HG03196 (cell line): ENCODE data around the gene CHCHD3.

Experiments
- ATAC-seq: cut with Tn5 transposase; IDR thresholded peaks from one replicate; pipeline ENCODE4 v1.9.1; 2021; ENCODE audit not compliant: unreplicated experiment

The CHCHD3 gene

DNA sequence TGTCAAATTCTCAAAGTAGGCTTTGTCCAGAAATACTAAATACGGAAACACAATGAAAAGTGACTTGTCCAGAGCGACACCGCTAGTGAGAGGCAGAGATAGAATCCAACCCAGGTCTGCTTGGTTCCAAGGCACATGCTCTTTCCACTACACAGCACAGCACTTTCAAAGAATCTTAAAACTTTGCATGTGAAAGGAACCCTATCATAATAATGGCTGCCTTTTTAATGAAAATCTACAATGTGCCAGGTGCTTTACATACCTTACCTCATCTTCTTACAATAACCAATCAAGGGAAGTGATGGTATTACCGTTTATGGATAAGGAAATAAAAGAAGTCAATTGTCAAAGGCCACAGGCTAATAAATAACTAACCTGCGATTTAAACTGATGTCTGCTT lies 2.6 kb downstream of the CHCHD3 start:
- ATAC-seq, result no peak

DNA sequence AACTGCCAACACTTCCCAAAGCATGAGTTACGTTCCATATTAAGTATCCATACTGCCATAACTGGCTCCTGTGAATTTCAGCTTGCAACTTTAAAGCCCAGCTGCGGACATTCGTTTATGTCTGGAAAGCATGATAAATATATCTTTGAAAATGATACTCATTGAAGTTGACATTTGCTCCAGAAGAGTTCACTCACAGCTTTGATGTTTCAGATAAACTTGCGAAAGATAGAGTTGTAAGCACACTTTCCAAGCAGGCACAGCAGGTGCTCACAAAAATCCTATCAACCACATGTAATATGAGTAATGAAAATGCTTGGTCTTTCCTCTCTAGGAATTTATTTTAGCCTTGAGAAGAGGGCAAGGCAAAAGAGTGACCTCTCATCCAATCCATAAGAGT lies 4.5 kb downstream of the CHCHD3 start:
- no peak for ATAC-seq

DNA sequence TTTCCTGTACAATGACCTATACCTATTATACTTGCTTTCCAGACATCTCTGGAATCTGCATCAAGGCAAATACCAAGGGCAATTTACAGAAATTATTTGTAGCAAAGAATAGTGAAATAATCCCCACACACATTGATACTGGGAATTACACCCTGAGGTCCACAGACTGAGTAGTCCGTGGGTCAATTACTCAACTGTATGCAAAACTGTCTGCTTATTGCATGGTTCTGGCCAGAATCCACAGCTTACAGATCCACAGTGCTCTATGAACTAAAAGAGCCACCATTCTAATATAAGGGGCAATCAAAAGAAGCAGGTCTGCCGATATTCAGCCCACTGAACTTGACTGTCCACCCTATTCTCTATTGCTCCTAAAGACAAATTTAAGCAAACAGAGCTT lies 5.7 kb downstream of the CHCHD3 start:
- ATAC-seq, result no peak

DNA sequence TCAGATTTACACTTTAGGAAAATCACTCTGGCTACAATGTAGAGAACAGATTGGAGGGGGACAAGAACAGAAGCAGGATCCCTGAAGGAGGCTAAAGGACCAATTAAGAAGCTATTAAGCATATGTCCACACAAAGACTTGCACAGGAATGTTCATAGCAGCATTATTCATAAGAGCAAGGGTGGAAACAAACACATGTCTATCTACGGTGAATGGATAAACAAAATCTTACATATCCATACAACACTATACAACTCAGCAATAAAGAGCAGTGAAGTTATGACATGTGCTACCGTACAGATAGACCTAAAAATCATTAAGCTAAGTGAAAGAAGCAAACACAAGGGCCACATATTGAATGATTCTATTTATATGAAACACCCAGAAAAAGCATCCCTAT lies 10.4 kb downstream of the CHCHD3 start:
- ATAC-seq, result no peak

DNA sequence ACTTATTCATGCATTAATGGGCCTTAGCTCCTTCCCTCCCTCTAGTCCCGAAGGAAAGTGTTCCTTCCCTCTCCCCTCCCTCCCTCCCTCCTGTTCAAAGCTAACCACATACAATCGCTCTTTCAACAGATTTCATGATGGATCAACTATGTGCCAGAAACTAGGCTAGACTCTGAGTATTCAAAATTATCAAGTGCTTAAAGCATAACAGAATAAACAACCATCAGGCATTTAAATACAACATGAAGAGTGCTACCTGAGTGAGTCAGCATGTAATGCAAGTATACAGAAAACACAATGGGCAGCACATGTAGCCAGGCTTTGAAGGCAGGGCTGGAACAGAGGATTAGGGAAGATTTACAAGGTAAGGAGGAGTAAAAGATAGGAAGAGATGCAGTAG lies 11.3 kb downstream of the CHCHD3 start:
- no peak for ATAC-seq

DNA sequence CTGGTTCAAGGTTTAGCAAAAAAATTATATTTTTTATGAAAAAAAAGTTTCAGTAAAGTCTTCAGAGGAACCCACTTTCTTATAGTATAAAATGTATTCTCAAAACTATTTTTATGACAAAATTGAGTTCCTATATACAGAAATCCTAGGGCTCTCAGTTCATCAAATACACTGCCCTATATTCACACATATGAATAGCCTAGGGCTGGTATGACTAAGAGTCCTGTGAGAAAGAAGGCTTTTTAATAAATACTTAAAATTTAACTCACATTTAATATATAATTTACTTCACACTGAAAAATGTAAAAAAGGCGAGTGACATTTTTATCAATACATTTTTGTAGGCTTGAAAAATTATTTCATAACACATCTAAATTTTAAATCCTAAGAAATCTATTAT lies 16.6 kb downstream of the CHCHD3 start:
- ATAC-seq, result no peak

DNA sequence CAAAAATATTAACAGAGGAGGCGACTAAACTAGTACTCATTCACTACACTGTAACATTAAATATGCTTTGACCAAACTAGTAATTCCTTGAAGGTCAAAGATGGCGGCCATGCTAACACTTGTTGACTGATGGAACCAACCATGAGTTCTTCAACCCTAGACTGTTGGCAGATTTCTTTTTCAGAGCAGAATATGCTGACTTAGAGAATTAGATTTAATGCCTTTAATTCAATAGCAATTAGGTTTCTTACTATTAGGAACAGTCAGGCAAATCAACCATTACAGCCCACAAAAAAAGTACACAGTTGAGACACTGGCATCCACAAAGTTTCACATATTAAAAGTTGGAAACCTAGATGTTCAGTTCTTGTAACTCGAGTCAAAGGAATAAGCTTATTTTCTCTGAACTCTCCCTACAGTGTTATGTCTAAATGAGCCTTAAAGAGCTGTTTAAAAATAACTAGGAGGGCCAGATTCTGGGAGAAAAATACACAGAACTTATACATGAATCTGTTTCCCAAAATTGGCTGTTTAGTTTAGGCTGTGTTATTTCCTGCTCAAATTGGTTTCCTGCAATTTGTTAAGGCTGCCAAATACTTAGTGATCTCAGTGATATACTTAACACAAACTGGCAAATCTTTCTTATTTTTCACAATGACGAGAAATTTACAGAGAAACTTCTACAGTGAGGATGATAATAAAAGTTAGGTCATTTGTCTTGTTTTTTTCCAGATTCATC lies 17.6 kb downstream of the CHCHD3 start:
- no peak for ATAC-seq

DNA sequence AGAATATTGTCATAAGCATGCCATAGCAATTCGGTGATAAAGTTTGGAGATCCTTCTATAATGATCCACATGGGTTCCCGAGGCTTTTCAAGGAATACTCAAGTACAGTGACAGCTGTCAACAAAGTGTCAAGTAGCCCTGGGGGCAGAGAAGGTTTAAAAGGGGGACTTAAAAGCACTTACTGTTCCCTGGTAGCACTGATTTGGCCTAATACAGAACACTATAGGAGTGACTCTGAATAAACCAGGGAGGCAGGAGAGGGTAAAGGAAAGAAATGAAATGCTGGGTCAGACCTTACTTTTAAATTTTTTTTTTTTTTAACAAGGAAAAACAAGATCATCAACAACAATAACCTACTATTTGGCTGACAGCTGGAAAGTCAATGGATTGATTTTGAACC lies 20.1 kb downstream of the CHCHD3 start:
- no peak for ATAC-seq

DNA sequence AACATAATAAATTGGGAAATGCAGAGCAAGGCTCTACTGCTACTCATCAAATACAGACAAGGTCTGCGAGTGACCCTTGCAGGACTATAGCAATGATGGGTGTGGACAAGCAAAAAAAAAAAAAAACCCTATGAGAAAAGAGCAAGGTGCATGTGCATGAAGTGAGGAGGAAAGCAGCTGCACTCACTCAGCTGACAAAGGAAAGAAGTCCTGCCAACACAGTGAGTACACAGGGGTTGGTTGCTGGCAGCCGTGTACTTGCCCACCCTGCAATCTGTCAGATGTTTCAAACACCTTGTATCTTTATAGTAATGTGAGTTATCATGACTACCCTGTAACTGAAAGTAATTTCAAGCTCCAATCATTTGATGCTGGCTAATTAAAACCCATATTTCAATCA lies 20.5 kb downstream of the CHCHD3 start:
- no peak for ATAC-seq

DNA sequence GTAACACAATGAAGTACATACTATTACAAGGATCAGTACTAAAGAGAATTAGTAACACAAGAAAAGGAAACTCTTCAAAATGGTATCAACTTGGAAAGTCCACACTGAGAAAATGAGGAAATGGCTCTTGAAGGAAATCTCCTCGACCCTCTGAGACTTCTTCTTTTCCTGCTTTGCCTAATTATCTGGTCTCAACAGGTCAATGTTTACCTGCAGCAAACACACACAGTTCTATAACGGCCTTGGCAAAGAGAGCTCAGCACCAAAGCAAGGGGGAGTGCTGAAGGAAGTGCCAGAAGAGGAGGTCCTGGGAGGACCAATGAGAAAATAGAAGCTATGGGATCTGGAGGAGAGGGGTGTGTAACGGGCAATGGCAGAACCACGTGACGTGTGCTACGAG lies 21.9 kb downstream of the CHCHD3 start:
- no peak for ATAC-seq

DNA sequence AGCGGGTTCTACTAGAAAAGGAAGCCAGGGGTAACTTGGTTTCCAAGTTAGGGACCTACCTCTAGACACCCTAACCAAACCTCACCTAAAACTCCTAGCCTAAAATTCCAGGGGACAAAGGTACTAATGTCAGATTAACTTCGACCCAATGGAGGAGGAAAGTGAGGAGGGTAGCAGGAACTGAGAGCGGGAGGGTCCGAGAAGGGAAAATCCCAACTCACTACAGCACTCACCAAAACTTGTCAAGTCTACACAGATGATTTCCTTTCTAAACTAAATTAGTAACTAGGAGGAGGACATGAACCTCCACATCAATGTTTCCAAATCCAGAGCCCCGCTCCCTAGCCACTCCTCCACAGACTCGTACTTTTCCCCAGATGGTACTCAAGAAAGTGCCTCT lies 22.6 kb downstream of the CHCHD3 start:
- no peak for ATAC-seq

DNA sequence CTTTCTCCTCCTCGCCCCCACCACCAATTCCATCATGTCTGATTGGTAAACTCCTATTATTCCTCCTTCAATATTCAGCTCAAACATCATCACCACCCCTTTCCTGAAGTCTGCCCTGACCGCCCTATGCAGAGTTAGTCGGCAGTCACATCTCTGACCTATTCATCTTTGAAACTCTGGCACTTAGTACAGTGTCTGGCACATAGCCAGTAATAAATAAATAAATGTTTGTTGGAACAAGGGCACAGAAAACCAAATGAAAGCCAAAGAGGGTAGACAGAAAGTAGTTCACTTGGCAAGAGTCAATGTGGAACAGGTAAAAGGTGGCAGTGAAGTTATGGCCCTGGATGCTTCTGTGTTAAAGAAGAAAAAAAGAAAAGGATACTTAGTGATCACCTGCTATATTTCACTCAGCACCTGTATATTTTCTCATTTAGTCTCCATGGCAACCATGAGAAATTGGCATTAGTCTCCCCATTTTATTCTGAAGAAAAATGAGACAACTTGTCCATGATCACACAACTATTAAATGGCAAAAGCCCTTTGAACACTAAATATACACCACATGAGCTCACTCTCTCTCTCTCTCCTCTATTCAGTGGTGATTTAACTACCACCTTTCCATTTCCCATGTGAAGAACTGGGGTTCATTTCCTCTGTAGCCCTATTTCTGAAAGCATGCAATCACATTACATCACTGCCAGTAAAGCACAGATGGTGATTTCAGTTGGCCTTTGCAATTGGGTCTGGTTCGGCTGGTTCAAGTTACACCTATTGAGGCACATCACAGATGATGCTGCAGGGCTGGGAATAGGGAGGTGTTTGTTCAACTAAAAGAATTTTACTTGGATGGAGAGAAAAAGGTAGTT lies 25.3 kb downstream of the CHCHD3 start:
- no peak for ATAC-seq

DNA sequence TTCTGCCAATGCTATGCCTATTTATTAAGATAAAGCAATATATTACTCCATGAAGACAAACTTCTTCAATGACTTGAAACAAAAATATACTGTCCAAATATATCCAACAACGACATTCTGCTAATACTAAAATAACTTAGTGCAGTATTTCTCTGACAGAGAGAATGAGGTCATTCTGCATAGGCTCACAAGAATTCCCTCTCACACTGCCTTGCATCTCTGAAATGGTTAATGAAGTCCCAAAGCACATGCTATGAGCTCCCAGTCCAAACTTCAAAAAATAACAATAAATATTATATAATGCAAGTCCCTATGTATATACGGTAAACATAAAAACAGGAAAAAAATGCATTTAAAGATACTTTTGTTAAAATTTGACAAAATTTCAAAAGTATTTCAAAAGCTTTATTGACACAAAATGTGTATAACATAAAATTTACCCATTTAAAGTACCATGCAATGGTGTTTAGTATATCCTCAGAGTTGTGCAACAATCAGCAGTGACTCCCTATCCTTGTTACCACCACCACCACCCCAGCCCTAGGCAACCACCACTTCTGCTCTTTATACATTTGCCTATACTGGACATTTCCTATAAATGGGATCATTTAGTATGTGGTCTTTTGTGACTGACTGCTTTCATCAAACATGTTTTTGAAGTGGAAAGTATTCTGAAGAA lies 27.6 kb downstream of the CHCHD3 start:
- no peak for ATAC-seq

DNA sequence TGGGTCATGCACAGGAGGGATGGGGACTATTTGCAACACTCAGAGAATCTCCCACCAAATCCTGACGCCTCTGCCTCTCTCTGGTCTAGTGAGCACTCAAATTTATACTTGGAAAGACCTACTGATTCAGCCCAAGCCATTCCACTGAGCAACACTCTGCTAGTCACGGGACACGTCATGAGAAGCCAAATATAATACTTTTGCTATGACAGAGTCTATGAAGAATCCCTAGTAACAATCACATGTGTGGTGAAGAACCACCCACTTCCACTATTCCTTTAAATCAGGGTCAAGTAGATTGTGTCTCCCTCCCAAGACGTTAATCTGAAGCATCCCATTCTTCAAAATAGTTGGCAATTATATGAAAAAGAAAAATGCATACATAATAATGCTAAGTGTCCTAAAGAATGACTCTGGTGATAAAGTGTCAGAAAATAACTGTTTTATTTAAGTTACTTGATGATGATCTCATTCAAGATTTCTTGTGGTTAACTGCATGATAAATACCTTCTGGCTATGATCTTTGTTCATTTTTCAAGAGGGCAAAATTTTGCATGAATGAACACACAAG lies 28.5 kb downstream of the CHCHD3 start:
- ATAC-seq, result peak; percentile 43

DNA sequence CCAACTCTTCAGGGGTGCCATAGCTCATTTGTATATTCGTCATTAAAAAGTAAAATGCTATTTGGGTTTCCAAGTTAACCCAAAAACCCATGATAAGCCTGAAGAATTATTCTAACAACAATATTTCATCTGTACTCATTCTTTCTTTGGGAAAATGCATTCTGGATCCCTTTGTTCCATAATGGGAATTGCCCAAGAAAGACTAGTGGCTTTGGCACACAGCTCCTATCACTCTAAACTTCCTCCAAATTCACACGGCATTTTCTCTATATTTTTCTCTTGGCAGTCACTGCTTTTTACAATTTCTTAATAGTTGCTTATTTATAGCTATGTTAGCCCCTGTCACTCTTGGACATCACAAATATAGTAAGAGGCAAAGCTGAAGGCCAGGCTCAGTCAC lies 29.1 kb downstream of the CHCHD3 start:
- ATAC-seq, result no peak

DNA sequence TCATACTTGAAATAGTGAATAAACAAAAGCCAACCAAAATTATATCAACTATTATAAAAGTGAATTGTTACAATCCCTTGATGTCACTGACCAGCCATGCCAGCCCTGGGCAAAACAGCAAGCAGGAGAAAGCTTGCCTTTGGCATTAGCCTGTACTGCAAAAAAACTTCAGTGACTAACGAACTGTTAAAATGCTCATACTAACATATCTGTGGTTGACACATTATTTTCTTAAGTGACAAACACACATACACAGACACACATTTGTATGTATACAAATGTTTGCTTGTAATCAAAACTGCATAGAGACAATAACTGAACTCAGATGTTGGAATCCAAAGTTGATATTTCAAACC lies 29.5 kb downstream of the CHCHD3 start:
- ATAC-seq, result no peak

DNA sequence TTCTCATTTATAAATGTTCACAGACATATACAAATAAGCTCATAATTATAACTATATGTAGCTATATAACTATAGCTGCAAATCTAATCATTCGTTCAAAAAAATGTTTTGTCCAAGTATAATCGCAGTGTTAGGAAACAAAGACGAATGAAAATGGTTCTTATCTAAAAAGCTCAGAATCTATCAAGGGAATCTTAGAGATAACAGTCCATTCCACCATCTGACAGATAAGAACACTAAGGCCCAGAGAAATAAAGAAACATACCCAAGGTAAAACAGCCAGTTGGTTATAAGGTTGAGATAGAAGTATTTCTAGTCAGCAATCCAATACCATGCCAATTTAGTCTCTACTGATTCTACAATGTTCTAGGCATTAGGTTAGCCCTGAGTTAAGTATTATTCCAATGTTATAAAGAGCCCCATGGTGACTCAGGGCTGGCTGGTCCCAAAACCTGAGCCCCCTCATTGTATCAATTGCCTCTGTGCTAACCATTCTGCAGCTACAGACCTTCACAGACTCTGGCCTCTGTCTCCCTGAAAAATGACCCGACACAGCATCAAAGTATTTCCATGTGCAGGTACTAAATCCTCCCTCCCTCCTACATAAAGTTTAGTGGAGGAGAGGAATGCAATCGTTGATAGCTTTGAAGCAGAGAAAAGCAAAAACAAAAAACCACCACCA lies 30.0 kb downstream of the CHCHD3 start:
- ATAC-seq, result no peak

DNA sequence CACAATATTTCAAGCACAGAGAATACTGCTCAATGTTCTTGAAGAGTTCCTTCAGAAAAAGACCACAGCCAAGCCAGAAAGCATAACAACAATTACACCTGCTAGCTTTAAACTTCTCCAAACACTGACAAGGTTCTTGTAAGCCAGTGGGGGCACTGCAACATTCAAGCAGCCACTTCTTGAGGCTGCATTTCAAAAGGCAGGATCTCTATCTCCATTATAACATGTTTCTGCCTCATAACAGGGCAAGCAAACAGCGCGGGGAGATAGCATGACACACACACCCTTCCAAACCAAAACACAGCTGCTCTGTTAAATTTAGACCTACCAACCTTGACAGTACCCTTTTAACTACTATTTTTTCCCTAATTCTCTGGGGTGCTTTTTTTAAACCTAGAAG lies 30.8 kb downstream of the CHCHD3 start:
- ATAC-seq, result no peak

DNA sequence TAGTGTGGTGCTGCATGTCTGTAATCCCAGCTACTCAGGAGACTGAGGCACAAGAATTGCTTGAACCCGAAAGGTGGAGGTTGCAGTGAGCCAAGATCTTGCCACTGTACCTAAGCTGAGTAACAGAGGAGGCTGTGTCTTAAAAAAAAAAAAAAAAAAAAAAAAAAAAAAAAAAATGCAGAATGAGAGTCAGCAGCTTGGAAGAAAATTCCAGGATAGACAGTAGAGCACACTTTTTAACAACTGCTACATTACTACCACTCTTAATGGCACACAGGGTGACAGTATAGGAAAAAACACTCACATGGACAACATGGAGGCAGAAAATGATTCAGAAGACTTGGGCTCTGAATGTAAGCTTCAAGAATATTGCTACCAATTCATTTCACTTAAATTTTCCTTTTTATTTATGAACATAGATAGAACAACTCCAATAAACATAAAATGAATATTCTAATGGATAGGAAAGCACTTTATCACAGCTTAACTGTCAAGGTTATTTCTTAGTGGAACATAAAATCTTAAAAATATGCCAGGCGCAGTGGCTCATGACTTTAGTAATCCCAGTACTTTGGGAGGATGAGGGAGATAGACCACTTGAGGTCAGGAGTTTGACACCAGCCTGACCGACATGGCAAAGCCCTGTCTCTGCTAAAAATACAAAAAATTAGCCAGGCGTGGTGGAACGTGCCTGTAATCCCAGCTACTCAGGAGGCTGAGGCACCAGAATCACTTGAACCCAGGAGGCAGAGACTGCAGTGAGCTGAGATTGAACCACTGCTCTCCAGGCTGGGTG lies 31.5 kb downstream of the CHCHD3 start:
- no peak for ATAC-seq

DNA sequence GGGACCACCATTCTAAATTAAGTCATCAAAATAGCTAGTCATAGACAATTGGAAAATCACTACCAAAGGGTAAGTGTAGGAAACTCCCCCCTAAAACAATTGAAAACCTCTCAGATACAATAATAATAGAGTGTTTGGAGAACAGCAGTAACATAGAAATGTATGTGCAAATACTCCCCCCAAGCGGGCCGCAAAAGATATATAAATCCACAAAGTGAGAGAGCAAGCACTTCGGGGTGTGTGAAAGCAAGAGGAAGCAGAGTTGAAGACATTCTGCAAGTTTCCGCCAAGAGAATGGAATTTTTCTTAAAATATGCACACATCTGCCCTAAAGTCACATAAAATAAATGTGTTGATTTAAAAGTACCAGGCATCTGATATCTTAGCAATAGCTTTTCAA lies 33.3 kb downstream of the CHCHD3 start:
- ATAC-seq, result no peak
